Upper lobe of left lung (tissue), 6 donors: Measurements from ENCODE around the gene WT1. TPM values are rescaled to one million over a fixed set of nuclear protein-coding genes. Genes with fewer than 3 reads are reported as not detected.
A peak's percentile ranks its signal among the peaks of the same experiment; 100 is the strongest.
"Not testable (repeated sequence)": the region's sequence is repeated elsewhere in the genome, so short reads cannot be mapped to it uniquely, and the experiment has no call there.

Source experiments
- ATAC-seq, 2 donors: fragments of 200-7000 bp; cut with Tn5 transposase; one replicate each; pipeline ENCODE4 v1.9.1; 2022; ENCODE audit warnings: mild to moderate bottlenecking in 2 of 2, moderate library complexity in 2 of 2; ENCODE audit not compliant: low FRiP score in 2 of 2
- DNase-seq, 2 donors: peaks; one replicate each; pipeline ENCODE4 v3.0.0-alpha.2; 2019 to 2020
- H3K27ac ChIP-seq, 4 donors: fragments of 200-600 bp; sonication (generic); one replicate each; pipeline ENCODE4 v1.5.1; 2016 to 2019
- H3K27me3 ChIP-seq, 4 donors: fragments of 200-600 bp; sonication (generic); one replicate each; pipeline ENCODE4 v1.5.1; 2017 to 2019
- H3K36me3 ChIP-seq, 4 donors: fragments of 200-600 bp; sonication (generic); one replicate each; pipeline ENCODE4 v1.5.1; 2016 to 2019
- H3K4me1 ChIP-seq, 4 donors: fragments of 200-600 bp; sonication (generic); one replicate each; pipeline ENCODE4 v1.5.1; 2018 to 2019
- H3K4me3 ChIP-seq, 4 donors: fragments of 200-600 bp; sonication (generic); one replicate each; pipeline ENCODE4 v1.5.1; 2017 to 2019; ENCODE audit warnings: mild to moderate bottlenecking in 2 of 4, moderate library complexity in 1 of 4
- H3K9me3 ChIP-seq, 4 donors: fragments of 200-600 bp; sonication (generic); one replicate each; pipeline ENCODE4 v1.5.1; 2018 to 2019
- EP300 ChIP-seq, 4 donors: sonication (generic); formaldehyde crosslinking; IDR thresholded peaks; one replicate each; pipeline ENCODE4 v1.5.1; 2017; ENCODE audit warnings: antibody characterized with exemption in 4 of 4, control low read depth in 2 of 4
- POLR2A ChIP-seq, 4 donors: fragments of 450-650 bp; IDR thresholded peaks; one replicate each; pipeline ENCODE4 v1.5.1; 2016 to 2017; ENCODE audit warnings: antibody characterized with exemption in 4 of 4, mild to moderate bottlenecking in 2 of 4
- POLR2AphosphoS5 ChIP-seq, 2 donors: sonication (generic); formaldehyde crosslinking; IDR thresholded peaks; one replicate each; pipeline ENCODE4 v1.5.1; 2017; ENCODE audit warnings: antibody characterized with exemption in 2 of 2
- WGBS, 2 donors: methylation state at CpG; one replicate each; pipeline ENCODE4 v1.1.5; 2017 to 2018; 5-methylcytosine and 5-hydroxymethylcytosine counted together
- total RNA-seq, 6 donors: library from RNA; depleted of rRNA in 4 of 6; stranded (reverse); fragments of >200 nt in 4 of 6; gene quantifications; one replicate each; pipeline versions ENCODE4 v1.1.0 to v1.2.1, GENCODE V29; 2016 to 2021
- TF ChIP-seq, protein P1 (sequence below), 6 experiments: fragments of 450-650 bp in 4 of 6; fragments of 200-600 bp in 2 of 6; sonication (generic) in 2 of 6; IDR thresholded peaks; one replicate each; pipeline ENCODE4 v1.5.1; 2016 to 2019; ENCODE audit warnings: antibody characterized with exemption in 6 of 6
- donor health status: DM: no; HTN: no; CAD: no; lungs with moderate emphysema.
- donor health status: DM: no; HTN: yes; CAD: no; lungs with severe emphysema.

Gene WT1
- total RNA-seq: 1 to 10 TPM in 1 of 6 donors, under 1 TPM in 1, not detected in 4; 0.77 to 1.1 TPM

DNA sequence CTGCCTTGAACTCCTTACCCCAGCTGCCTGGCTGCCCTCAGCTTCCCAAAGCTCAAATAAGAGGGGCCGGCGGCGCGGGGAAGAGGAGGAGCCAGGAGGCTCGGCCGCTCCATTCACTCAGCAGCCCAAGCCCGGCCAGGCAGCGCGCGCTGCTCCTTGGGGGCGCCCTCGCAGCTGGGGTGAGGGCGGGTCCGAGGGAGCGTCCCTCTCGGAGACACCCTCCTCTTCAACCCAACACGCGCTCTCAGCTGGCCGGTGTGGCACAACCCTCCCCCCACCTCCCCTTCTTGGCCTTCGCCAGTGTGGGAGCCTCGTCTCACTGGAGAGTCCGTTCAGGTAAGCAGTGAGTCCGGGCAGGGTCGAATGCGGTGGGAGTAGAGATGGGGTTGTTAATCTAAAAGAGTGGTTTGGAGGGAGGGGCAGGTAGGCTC lies at the start of gene WT1:
TSS of gene WT1 (minus strand) at position 29 of the 431 bp plus-strand sequence.
- Histone ChIP-seq H3K4me1 (peaks cover 34 to 71% (median 37%) of the 10 kb centered on the region in 4 donors), H3K4me3 (peak within 1 kb of the TSS in 3 of 4 donors; percentile 17 to 26 (median 18)), H3K9me3 (no peaks in the 10 kb centered on the region), H3K27me3 (peaks cover 0 to 78% (median 40%) of the 10 kb centered on the region in 4 donors), H3K36me3 (no peaks in the 10 kb centered on the region), H3K27ac (no peak within 1 kb of the TSS)
- WGBS, 2 donors: 4 to 8% methylated on average over 20 to 25 of the region's 25 CpGs
- TF ChIP-seq, protein P1, sequence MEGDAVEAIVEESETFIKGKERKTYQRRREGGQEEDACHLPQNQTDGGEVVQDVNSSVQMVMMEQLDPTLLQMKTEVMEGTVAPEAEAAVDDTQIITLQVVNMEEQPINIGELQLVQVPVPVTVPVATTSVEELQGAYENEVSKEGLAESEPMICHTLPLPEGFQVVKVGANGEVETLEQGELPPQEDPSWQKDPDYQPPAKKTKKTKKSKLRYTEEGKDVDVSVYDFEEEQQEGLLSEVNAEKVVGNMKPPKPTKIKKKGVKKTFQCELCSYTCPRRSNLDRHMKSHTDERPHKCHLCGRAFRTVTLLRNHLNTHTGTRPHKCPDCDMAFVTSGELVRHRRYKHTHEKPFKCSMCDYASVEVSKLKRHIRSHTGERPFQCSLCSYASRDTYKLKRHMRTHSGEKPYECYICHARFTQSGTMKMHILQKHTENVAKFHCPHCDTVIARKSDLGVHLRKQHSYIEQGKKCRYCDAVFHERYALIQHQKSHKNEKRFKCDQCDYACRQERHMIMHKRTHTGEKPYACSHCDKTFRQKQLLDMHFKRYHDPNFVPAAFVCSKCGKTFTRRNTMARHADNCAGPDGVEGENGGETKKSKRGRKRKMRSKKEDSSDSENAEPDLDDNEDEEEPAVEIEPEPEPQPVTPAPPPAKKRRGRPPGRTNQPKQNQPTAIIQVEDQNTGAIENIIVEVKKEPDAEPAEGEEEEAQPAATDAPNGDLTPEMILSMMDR (IDR thresholded peaks at IDR 0.05): no peak
- TF ChIP-seq EP300 (IDR thresholded peaks at IDR 0.05) (no peak), POLR2AphosphoS5 (IDR thresholded peaks at IDR 0.05) (no peak), POLR2A (IDR thresholded peaks at IDR 0.05) (no peak)
- DNase-seq: peak in 1 of 2 donors; percentile 84
- peak in 1 of 2 donors; percentile 83 for ATAC-seq

DNA sequence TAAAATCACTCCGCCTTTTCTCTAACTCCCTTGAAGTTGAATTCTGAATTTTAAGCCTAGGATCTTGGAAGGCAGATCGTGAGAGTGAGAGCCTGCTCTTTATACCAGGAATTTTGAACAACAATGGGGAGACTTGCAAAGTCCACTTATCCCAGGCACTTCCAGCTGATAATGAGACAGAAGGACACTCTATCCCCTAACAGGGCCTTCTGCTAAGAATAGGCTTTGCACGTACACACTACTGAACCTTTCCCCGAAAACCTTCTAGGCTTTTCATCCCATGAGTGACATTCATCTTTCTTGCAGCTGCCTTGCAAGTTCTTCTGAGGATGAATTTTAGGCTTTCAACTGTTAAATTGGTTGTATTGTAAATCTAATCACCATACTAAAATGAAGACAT lies 44.0 kb upstream of the WT1 start:
- WGBS, 2 donors: 73 to 77% methylated on average over 4 of the region's 4 CpGs
- Histone ChIP-seq H3K9me3 (no peaks in the 10 kb centered on the region), H3K36me3 (no peaks in the 10 kb centered on the region), H3K4me1 (no peaks in the 10 kb centered on the region), H3K4me3 (no peak overlapping the region), H3K27ac (no peak overlapping the region), H3K27me3 (no peaks in the 10 kb centered on the region)
- ATAC-seq (no peak), DNase-seq (no peak)
- TF ChIP-seq POLR2A (IDR thresholded peaks at IDR 0.05) (no peak), EP300 (IDR thresholded peaks at IDR 0.05) (no peak), POLR2AphosphoS5 (IDR thresholded peaks at IDR 0.05) (no peak)
- TF ChIP-seq, protein P1 (IDR thresholded peaks at IDR 0.05): no peak

DNA sequence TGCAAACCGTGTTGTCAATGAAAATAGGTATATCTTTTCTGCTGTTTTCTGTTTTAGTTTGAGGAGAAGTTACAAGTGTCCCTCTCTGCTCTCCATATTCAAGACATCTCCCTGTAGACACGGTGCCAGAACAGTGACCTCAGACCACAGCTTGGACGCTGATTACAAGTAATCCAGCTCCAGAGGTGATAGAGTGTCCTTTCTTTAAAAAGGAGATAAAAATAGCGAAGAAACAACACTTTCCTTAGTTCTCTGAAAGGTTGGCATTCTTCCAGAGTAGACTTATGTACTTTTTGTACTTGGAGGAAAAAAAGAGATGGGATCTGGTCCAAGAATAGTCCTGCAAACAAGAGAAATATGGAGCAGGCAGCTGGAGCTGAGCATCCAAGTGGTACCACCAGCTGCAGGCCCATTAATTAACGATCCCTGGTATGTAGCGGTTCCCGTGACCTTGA lies 43.0 kb upstream of the WT1 start:
- no peaks in the 10 kb centered on the region for H3K9me3 ChIP-seq
- no peak overlapping the region for H3K27ac ChIP-seq
- H3K36me3 ChIP-seq: no peaks in the 10 kb centered on the region
- H3K27me3 ChIP-seq: no peaks in the 10 kb centered on the region
- 38 to 41% methylated on average over 7 of the region's 7 CpGs for WGBS, 2 donors
- no peak for ATAC-seq
- no peak for TF ChIP-seq POLR2AphosphoS5 (IDR thresholded peaks at IDR 0.05)
- TF ChIP-seq POLR2A (IDR thresholded peaks at IDR 0.05): no peak
- TF ChIP-seq, protein P1 (IDR thresholded peaks at IDR 0.05): no peak
- no peak for TF ChIP-seq EP300 (IDR thresholded peaks at IDR 0.05)
- no peaks in the 10 kb centered on the region for H3K4me1 ChIP-seq
- no peak overlapping the region for H3K4me3 ChIP-seq
- DNase-seq: no peak

DNA sequence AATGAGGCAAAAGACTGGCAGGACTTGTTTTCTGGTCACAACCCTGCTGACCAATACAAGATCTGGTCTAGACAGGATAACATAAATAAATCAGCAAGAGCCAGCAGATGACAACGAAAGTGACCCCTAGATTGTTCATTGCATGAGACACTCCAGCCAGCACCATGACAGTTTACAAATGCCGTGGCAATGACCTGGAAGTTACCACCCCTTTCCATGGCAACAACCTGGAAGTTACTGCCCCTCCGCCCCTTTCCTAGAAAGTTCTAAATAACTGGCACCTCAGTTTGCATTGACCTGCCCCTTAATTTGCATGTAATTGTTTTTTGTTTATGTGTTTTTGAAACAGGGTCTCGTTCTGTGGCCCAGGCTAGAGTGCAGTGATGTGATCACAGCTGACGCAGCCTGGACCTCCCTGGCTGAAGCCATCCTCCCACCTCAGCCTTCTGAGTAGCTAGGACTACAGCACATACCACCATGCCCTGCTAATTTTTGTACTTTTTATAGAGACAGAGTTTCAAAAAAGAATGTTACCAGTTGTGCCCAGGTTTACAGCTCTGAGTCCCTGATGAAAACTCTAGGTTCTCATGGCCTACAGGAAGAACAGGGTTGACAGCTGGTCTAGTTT lies 38.1 kb upstream of the WT1 start:
- TF ChIP-seq EP300 (IDR thresholded peaks at IDR 0.05) (no peak), POLR2A (IDR thresholded peaks at IDR 0.05) (no peak), POLR2AphosphoS5 (IDR thresholded peaks at IDR 0.05) (no peak)
- TF ChIP-seq, protein P1 (IDR thresholded peaks at IDR 0.05): no peak
- H3K4me1 ChIP-seq: no peaks in the 10 kb centered on the region

DNA sequence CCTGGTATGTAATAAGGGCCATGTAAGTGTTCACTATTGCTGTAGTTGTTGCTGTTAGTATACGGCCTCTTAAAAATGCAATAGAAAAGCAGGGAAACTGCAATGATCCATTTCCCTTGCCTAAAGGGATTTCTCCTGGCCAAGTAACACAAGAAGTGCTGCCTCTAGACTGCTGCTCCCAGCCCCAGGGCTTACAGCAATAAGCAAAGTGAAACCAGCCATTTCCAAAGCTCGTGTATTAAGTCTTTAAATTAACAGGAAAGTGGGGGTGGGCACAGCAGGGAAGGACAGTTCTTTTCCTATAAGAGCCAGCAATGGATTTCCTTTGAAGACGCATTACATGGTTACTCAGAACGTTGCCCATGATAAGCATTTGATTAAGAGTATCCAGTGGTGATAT lies 36.9 kb upstream of the WT1 start:
- Histone ChIP-seq H3K4me3 (no peak overlapping the region), H3K36me3 (no peaks in the 10 kb centered on the region), H3K27ac (no peak overlapping the region), H3K4me1 (no peaks in the 10 kb centered on the region), H3K27me3 (no peaks in the 10 kb centered on the region), H3K9me3 (no peaks in the 10 kb centered on the region)
- no peak for DNase-seq
- no peak for ATAC-seq
- TF ChIP-seq POLR2A (IDR thresholded peaks at IDR 0.05) (no peak), EP300 (IDR thresholded peaks at IDR 0.05) (no peak), POLR2AphosphoS5 (IDR thresholded peaks at IDR 0.05) (no peak)
- TF ChIP-seq, protein P1 (IDR thresholded peaks at IDR 0.05): no peak
- WGBS, 2 donors: 62 to 65% methylated on average over 4 of the region's 4 CpGs

More for the DNA sequence above, 38.1 kb upstream of the WT1 start:
- H3K27me3 ChIP-seq: no peaks in the 10 kb centered on the region
- no peaks in the 10 kb centered on the region for H3K36me3 ChIP-seq
- H3K27ac ChIP-seq: no peak overlapping the region
- no peak overlapping the region for H3K4me3 ChIP-seq
- WGBS, 2 donors: 72 to 84% methylated on average over 5 of the region's 5 CpGs
- DNase-seq: no peak
- H3K9me3 ChIP-seq: no peaks in the 10 kb centered on the region
- ATAC-seq: no peak

DNA sequence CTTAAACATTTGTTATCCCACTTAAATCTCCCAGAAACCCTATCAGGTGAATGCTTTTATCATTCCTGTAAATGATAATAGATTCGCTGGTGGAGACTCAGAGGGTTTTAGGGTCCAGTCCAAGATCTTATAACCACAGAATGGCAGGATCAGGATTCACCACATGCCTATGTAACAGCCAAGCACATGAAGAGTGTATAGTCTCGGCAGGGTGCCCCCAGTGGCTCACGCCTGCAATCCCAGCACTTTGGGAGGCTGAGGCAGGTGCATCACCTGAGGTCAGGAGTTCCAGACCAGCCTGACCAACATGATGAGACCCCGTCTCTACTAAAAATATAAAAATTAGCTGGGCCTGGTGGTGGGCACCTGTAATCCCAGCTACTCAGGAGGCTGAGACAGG lies 36.2 kb upstream of the WT1 start:
- not testable (repeated sequence) for H3K4me3 ChIP-seq, ATAC-seq, H3K4me1 ChIP-seq, H3K27me3 ChIP-seq, H3K36me3 ChIP-seq, DNase-seq, H3K9me3 ChIP-seq, H3K27ac ChIP-seq
- 80 to 84% methylated on average over 3 to 4 of the region's 4 CpGs for WGBS, 2 donors
